Endothelial cell of umbilical vein (primary cell): Measurements from ENCODE around the gene KCNA5. TPM values are rescaled to one million over a fixed set of nuclear protein-coding genes. Genes with fewer than 3 reads are reported as not detected.

Experiments
- BruUV-seq: library from RNA; stranded (reverse); fragments of 400-500 nt; replicated peaks from 2 replicates; lab custom pipeline; 2021; lab: Mats Ljungman, UMichigan
- CTCF ChIA-PET: fragments of 300-600, 350-600 bp; sonication (Branson Sonifier 250); formaldehyde crosslinking; loops from one replicate; lab custom pipeline; 2021; ENCODE audit warnings: antibody characterized with exemption, inconsistent platforms; lab: Charles Lee
- POLR2A ChIA-PET: fragments of 300-600, 350-600 bp; sonication (Branson Sonifier 250); formaldehyde crosslinking; loops from one replicate; lab custom pipeline; 2021; ENCODE audit warnings: antibody characterized with exemption, inconsistent platforms; lab: Charles Lee
- DNase-seq: peaks from one replicate; pipeline ENCODE4 v3.0.0-alpha.2; 2011; ENCODE audit warnings: low read depth, low spot score
- FAIRE-seq: peaks from 2 replicates; lab custom pipeline; 2011; peaks lifted over from hg19 to GRCh38; lab: Jason Lieb, UNC
- H2AFZ ChIP-seq: 2 replicates; pipeline ENCODE4 v1.6.0; 2012; ENCODE audit warnings: low read depth, low read length, control low read depth, inconsistent platforms
- H3K27ac ChIP-seq: 2 replicates; pipeline ENCODE4 v1.5.1; 2011; ENCODE audit warnings: low read depth, mild to moderate bottlenecking, control low read depth, low read length, moderate library complexity; ENCODE audit not compliant: insufficient read depth
- H3K27me3 ChIP-seq, 2 experiments: 2 replicates each; pipeline versions ENCODE4 v1.6.0 to v1.6.1; 2011; ENCODE audit warnings: low read length in 2 of 2, mixed read lengths in 1 of 2; ENCODE audit not compliant: control insufficient read depth in 2 of 2, insufficient read depth in 2 of 2
- H3K36me3 ChIP-seq, 2 experiments: 2 replicates in 1 of 2; 3 replicates in 1 of 2; pipeline ENCODE4 v1.5.1; 2011; ENCODE audit warnings: low read length in 2 of 2, mild to moderate bottlenecking in 1 of 2, moderate library complexity in 1 of 2; ENCODE audit not compliant: control insufficient read depth in 2 of 2, insufficient read depth in 2 of 2; ENCODE audit errors: extremely low read depth in 1 of 2
- H3K4me1 ChIP-seq: 3 replicates; pipeline ENCODE4 v1.5.1; 2011; ENCODE audit warnings: mild to moderate bottlenecking, low read length; ENCODE audit not compliant: control insufficient read depth, insufficient read depth; ENCODE audit errors: extremely low read depth
- H3K4me2 ChIP-seq: 2 replicates; pipeline ENCODE4 v1.6.1; 2011; ENCODE audit warnings: low read length, control low read depth, mixed read lengths; ENCODE audit not compliant: insufficient read depth
- H3K4me3 ChIP-seq, 3 experiments: fragments of 200-600 bp in 1 of 3; sonication (generic), shearing (Covaris generic) in 1 of 3; replicated peaks in 1 of 3; 2 replicates each; pipeline ENCODE4 v1.5.1; 2011 to 2016; ENCODE audit warnings: control low read depth in 3 of 3, low read length in 3 of 3, mild to moderate bottlenecking in 2 of 3, inconsistent platforms in 1 of 3, low read depth in 1 of 3, moderate library complexity in 1 of 3; ENCODE audit not compliant: insufficient read depth in 1 of 3
- H3K79me2 ChIP-seq: 2 replicates; pipeline ENCODE4 v1.6.0; 2012; ENCODE audit warnings: low read length, inconsistent platforms; ENCODE audit not compliant: control insufficient read depth, insufficient read depth
- H3K9ac ChIP-seq: replicated peaks from 2 replicates; pipeline ENCODE3; 2011; ENCODE audit warnings: low read length, control low read depth; ENCODE audit not compliant: insufficient read depth; ENCODE audit errors: extremely low read depth
- H3K9me1 ChIP-seq: replicated peaks from 3 replicates; pipeline ENCODE4 v1.6.0; 2011; ENCODE audit warnings: mild to moderate bottlenecking, low read length; ENCODE audit not compliant: control insufficient read depth, insufficient read depth; ENCODE audit errors: extremely low read depth
- H3K9me3 ChIP-seq: replicated peaks from 2 replicates; pipeline ENCODE4 v1.5.1; 2012; ENCODE audit warnings: low read length, inconsistent platforms; ENCODE audit not compliant: control insufficient read depth, insufficient read depth
- H4K20me1 ChIP-seq: replicated peaks from 2 replicates; pipeline ENCODE3; 2011; ENCODE audit warnings: mild to moderate bottlenecking, low read length; ENCODE audit not compliant: control insufficient read depth, insufficient read depth; ENCODE audit errors: extremely low read depth
- CTCF ChIP-seq, 2 donors: IDR thresholded peaks; 1 replicate in 1 of 2; 2 replicates in 1 of 2; pipeline ENCODE4 v1.5.1; 2011; ENCODE audit warnings: low read length in 2 of 2, mild to moderate bottlenecking in 2 of 2, moderate library complexity in 2 of 2, control low read depth in 1 of 2, inconsistent platforms in 1 of 2, low read depth in 1 of 2; ENCODE audit not compliant: insufficient read depth in 1 of 2; ENCODE audit errors: extremely low read depth in 1 of 2
- EZH2 ChIP-seq: IDR thresholded peaks from 2 replicates; pipeline ENCODE4 v1.6.1; 2012; ENCODE audit warnings: borderline replicate concordance, low read depth, mild to moderate bottlenecking, moderate library complexity, low read length, inconsistent platforms; ENCODE audit not compliant: severe bottlenecking
- FOS ChIP-seq: IDR thresholded peaks from 2 replicates; pipeline ENCODE4 v1.6.1; 2011; ENCODE audit warnings: mild to moderate bottlenecking, low read length, moderate library complexity, borderline replicate concordance; ENCODE audit not compliant: insufficient read depth
- GATA2 ChIP-seq: IDR thresholded peaks from 2 replicates; pipeline ENCODE4 v1.7.0; 2011; ENCODE audit warnings: low read depth, mild to moderate bottlenecking, moderate library complexity, mixed read lengths, low read length; ENCODE audit not compliant: insufficient read length, insufficient read depth
- JUN ChIP-seq: IDR thresholded peaks from 2 replicates; pipeline ENCODE4 v1.6.1; 2011; ENCODE audit warnings: borderline replicate concordance, low read depth; ENCODE audit not compliant: insufficient read length, insufficient read depth
- MYC ChIP-seq: IDR thresholded peaks from one replicate; pipeline ENCODE4 v1.6.1; 2011; ENCODE audit warnings: mild to moderate bottlenecking, low read depth, low read length
- POLR2A ChIP-seq: IDR thresholded peaks from 2 replicates; pipeline ENCODE4 v1.6.1; 2012; ENCODE audit warnings: low read depth, mild to moderate bottlenecking, control low read depth, low read length
- POLR2AphosphoS5 ChIP-seq: IDR thresholded peaks from 2 replicates; pipeline ENCODE4 v1.6.1; 2012; ENCODE audit warnings: low read depth, mild to moderate bottlenecking, control low read depth, low read length, moderate library complexity; ENCODE audit not compliant: insufficient read depth
- dilution Hi-C: fragments of 300-500 bp; cut with MboI; formaldehyde crosslinking; loops from one replicate; pipeline ENCODE4 v1.15.0; 2019; ENCODE audit warnings: low sequenced_read_pairs; ENCODE audit not compliant: extremely low pct_ligation_motif_present
- intact Hi-C: fragments of 100-400 bp; cut with micrococcal nuclease; formaldehyde crosslinking; loops from one replicate; pipeline ENCODE4 v1.10.0; 2022
- polyA plus RNA-seq, 4 experiments: library from polyadenylated mRNA; depleted of rRNA in 3 of 4; stranded (reverse) in 3 of 4; unstranded in 1 of 4; fragments of >200 nt; gene quantifications; 2 replicates each; pipeline versions ENCODE4 v1.2.1 to v1.2.3, GENCODE V29; 2011 to 2012; ENCODE audit warnings: missing spikeins in 1 of 4
- total RNA-seq: library from RNA; stranded (reverse); gene quantifications from 2 replicates; pipeline ENCODE4 v1.2.3, GENCODE V29; 2021
- TF ChIP-seq, protein P1 (sequence below): IDR thresholded peaks from 2 replicates; pipeline ENCODE4 v1.6.1; 2011; ENCODE audit not compliant: insufficient read depth, insufficient read length

The KCNA5 gene
- total and polyA plus RNA-seq, 2 donors (not counting 3 experiments of a cell fraction or from before 2014, with no cell fraction given): not detected

- FAIRE-seq: no peak
- CTCF ChIA-PET: no interaction called here
Observed at GRCh38 chr12:5064913-5065490, 21.3 kb downstream of the KCNA5 start.

More at GRCh38 chr12:5064913-5065490, 21.3 kb downstream of the KCNA5 start:
- DNase-seq: no peak
- Histone ChIP-seq H4K20me1 (no peaks in the 10 kb centered on the region), H3K9me3 (no peaks in the 10 kb centered on the region), H3K4me3 (no peak overlapping the region), H3K4me2 (no peak overlapping the region), H3K9me1 (no peaks in the 10 kb centered on the region), H3K79me2 (no peaks in the 10 kb centered on the region), H3K9ac (no peak overlapping the region), H2AFZ (no peak overlapping the region), H3K27me3 (no peaks in the 10 kb centered on the region), H3K36me3 (no peaks in the 10 kb centered on the region), H3K27ac (no peak overlapping the region), H3K4me1 (no peaks in the 10 kb centered on the region)
- TF ChIP-seq MYC (no peak), EZH2 (no peak), JUN (no peak), FOS (no peak), POLR2A (no peak), CTCF (IDR thresholded peaks at IDR 0.05; ENCODE audit: extremely low read depth in 1 of 2, insufficient read depth in 1 of 2, low read depth in 1 of 2, low read length in 2 of 2) (no peak), POLR2AphosphoS5 (no peak), GATA2 (no peak)
- TF ChIP-seq, protein P1, sequence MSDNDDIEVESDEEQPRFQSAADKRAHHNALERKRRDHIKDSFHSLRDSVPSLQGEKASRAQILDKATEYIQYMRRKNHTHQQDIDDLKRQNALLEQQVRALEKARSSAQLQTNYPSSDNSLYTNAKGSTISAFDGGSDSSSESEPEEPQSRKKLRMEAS: no peak
- dilution Hi-C loops (no loop called here), intact Hi-C loops (no loop called here)
- POLR2A ChIA-PET: no interaction called here
- BruUV-seq: no TSS peak
